NCI-H2029 (cell line): ENCODE data around the gene FNDC11.

Experiments
- DNase-seq: peaks from one replicate; lab custom pipeline; 2025; lab: John Stamatoyannopoulos, UW

Gene FNDC11

DNA sequence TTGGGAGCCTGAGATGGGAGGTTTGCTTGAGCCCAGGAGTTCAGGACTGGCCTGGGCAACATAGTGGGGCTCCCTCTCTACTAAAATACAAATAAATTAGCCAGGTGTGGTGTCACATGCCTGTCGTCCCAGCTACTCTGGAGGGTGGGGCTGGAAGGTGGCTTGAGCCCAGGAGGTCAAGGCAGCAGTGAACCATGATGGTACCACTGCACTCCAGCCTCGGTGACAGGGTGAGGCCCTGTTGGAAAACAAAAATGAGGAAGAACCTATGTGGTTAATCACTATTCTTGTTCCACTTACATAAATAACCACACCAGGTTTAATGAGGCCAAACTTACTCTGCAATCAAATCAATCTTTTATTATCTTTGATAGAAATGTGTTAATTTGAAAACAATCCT is 28.0 kb upstream of the FNDC11 start:
- no peak for DNase-seq

DNA sequence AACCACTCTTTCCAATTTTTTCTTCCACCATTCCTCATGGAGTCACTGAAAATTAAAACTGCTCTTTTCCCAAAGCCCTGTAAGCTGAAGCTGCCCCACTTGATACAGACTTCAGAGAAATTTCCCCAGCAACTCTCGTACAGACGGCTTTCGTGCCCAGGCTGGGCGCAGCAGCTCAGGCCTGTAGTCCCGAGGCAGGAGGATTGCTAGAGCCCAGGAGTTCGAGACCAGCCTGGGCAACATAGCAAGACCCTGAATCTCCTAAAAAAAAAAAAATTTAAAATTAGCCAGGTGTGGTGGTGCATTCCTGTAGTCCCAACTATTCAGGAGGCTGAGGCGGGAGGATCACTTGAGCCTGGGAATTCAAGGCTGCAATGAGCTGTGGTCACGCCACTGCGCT is 26.8 kb upstream of the FNDC11 start:
- DNase-seq, result no peak

DNA sequence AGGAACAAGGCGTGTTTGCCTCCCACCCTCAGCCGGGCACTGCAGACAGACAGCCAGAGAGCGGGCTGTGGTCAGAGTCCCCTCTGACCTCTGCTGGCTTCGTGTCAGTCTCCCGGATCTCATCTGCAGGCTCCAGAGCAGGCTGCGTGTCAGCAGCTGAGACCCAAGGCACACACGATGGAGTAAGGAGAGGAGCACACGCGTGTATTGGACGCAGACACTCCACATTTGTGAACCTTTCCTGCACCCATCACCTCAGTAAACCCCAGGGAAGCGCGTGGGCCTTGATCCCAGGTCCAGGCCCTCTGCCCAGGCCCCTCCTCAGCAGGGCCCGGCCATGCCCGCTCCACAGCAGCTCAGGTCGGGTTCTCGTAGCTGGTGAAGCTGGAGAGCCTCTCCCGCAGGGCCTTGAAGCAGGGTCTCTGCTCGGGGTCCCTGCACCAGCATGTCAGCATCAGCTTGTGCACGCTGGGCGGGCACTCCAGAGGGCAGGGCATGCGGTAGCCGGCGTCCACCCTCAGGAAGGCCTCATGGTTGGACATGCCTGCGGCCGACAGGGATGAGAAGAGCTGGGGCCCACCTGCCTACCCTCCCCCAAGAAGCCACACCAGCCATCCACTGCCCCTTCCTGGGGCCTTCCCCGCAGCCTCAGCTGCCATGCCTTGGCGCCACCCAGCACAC is 24.6 kb upstream of the FNDC11 start:
- no peak for DNase-seq

GRCh38 chr20:63529861-63530787 is 23.8 kb upstream of the FNDC11 start:
- no peak for DNase-seq

GRCh38 chr20:63530788-63531160 is 23.2 kb upstream of the FNDC11 start:
- DNase-seq, result no peak

- no peak for DNase-seq
Measured at GRCh38 chr20:63531686-63532448, 22.1 kb upstream of the FNDC11 start.

- no peak for DNase-seq
Measured at GRCh38 chr20:63532449-63532971, 21.4 kb upstream of the FNDC11 start.

DNA sequence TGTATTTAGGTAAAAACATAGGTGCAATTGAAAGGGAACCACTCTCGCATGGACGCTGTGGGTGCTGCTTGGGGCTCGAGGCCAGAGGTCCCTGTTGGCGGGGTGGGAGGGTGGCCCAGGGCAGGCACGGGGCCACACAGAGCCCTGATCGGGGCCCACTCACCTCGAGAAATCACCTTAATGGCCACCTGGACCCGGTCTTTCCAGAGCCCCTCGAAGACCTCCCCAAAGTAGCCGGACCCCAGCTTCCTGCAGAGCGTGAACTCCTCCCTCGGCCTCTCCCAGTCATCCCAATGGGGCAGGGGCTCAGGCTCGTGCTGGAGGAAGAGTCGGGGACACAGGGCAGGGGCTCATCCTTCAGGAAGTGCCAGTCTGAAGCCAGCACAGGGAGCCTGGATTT is 20.6 kb upstream of the FNDC11 start:
- no peak for DNase-seq

DNA sequence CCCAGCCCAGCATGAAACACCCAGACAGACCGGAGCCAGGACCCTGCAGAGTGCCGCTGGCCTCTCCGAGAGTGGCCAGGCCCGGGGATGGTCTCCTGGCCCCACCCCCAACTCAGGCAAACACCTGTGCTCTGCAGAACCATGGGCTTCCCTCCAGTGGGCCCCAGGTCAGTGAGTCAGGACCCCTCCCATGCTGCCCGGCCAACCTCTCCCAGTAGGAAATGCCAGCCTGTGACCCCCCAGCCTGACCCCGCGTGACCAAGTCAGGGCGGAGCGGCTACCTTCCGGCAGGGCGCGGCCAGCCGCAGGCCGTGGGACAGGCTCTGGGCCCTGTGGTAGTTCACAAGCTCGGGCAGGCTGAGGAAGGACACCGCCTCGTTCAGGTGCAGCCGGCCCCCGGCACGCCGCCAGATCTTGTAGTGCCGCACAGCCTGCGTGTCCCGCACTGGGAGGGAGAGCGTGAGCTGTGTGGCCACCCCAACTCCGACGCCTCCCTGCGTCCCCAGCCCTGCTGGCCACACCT is 20.0 kb upstream of the FNDC11 start:
- no peak for DNase-seq

GRCh38 chr20:63534427-63534830 is 19.5 kb upstream of the FNDC11 start:
- DNase-seq, result no peak

- no peak for DNase-seq
Measured at GRCh38 chr20:63534831-63535651, 18.9 kb upstream of the FNDC11 start.

DNA sequence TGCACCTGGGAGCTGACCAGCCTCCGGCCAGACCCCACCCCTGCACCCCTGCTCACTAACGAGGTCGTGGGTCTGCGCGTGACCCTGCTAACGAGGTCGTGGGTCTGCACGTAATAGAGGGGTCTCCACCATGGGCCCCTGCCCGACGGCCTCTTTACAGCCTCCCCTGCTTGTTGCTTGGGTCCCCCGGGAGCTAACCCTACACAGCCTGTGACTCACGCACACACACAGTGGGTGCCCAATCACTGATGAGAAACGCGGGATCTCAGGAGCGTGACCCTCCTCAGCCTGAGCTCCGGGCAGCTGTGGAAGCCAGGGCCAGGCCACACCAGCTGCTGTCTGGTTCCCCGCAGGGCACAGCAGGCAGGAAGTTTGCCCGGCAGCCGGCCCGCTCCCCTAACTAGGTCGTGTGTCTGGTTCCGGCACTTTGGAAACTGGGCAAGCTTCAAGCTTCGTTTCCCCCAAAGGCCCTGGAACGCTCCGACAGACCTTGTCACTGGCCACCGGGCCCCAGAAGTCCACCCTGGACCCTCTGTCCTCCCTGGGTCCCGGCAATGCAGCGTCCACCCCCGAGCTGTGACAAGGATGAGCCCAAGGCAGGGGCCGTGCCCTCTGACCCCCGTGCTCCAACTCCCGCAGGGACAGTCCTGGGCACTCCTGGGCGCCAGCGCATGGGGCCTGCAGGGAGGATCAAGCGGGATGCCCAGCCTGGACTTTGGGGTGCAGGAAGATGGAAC is 17.6 kb upstream of the FNDC11 start:
- no peak for DNase-seq

DNA sequence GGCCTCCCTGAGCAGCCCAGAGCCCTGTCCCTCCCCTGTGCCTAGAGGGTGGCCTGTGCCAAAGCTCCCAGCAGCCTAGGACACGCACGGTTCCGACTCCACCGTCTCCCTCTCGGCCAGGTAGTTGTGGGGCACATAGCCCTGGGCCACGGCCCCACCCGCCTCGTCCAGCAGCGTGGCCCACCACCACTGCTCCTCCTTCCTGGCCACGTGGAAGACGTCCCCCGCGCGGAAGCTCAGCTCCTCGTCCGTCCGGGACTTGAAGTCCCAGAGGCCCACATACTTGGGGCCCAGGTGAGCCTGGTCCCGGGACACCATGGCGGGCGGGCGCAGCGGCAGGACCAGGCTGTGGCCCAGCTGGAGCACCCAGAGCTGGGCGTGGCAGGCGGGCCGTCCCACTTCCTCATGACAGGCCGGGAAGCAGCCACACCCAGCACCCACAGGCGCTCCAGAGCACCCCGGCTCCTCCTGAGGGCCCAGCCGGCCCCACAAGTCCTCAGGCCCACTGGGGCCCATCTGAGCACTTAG is 16.9 kb upstream of the FNDC11 start, which contains the start of gene PTK6:
TSS of gene PTK6 (minus strand) at position 380 of the 528 bp plus-strand sequence. CDS start at position 318, 62 bp downstream.
- DNase-seq, result no peak

DNA sequence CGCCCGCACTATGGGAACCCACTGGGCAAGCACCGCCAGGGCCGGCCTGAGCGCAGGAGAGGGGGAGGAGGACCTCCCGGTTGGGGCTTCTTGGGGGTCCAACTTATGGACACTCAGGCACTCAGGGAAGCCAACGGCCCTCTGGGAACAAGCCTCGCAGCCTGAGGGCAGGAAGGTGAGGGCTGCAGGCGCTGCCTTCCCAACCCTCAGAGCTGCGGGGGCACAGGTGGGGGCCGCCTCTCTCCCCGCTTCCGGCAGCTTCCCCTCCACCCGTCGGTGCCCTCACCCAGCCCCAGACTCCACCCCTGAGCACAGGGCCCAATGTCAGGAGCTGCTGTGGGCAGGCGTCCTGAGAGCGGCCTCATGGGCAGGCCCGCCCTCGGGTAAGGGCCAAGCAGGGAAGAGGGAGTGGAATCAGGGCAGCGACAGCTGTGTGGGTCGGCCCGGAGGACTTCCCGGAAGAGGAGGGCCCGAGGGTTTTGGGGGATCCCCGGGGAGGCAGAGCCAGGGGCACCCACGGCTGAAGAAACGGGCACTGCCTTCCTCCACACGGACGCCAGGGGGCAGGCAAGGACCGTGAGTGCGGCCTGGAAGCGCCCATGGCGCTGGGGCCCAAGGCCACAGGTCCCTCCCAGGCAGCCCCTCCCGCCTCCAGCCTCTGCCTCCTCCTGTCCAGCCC is 16.3 kb upstream of the FNDC11 start:
- DNase-seq, result peak; percentile 71

GRCh38 chr20:63538204-63539091 is 15.5 kb upstream of the FNDC11 start:
- peak; percentile 73 for DNase-seq

- no peak for DNase-seq
Measured at GRCh38 chr20:63539092-63539430, 14.9 kb upstream of the FNDC11 start.

DNA sequence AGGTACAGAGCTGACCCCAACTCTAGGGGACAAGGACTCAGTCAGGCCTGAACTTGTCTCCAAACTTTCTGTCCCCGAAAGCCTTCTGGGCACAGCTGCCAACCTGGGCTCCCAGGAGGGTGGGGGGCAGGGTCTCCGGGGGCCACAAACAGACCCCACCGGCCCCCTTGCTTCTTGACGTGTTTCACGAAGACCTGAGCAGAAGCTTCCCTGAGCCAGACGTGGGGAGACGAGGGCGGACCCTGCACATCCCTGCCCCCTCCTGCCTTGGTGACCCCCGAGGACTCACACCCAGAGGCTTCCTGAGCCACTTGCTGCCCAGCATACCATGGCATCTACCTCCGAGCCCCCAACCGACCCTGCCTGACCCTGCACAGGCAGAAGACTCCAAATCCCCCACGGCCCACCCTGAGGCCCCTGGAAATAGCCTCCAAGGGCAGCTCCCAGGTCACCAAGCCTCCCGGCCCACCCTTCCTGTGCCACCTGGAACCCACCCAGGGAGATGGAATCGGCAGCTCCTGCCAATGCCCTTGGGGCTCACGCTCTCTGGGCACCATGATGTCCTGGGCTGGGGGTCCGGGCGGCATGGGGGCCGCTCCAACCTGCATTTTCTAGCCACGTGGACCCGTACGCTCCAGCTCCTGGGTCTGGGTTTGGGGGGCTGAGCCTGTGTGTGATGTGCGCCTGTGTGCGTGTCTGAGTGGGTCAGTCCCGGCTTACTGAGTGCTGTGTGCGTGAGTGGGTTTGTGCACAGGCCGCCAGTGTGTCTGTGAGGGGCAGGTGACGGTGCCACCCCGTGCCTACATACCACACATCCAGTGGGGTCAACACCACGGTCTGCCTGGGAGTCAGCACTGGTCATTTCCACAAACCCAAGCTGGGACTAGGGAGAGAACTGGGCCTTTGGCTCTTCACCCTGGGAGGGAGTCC is 14.3 kb upstream of the FNDC11 start:
- no peak for DNase-seq
